H1 (cell line): ENCODE measurements around the gene KIAA0513. TPM values are rescaled to one million over a fixed set of nuclear protein-coding genes. Genes with fewer than 3 reads are reported as not detected.

ENCODE experiments used
- CTCF ChIA-PET: fragments of 300-600 bp; sonication (Branson Sonifier 250); formaldehyde crosslinking; loops from one replicate; lab custom pipeline; 2021; ENCODE audit not compliant: partially characterized antibody; lab: Charles Lee
- POLR2A ChIA-PET: fragments of 300-600 bp; sonication (Branson Sonifier 250); formaldehyde crosslinking; loops from one replicate; lab custom pipeline; 2021; ENCODE audit warnings: inconsistent platforms; ENCODE audit not compliant: partially characterized antibody; lab: Charles Lee
- DNase-seq, 2 experiments: peaks; one replicate each; pipeline versions ENCODE4 v3.0.0 to v3.0.0-alpha.2; 2010 to 2022; ENCODE audit warnings: low spot score in 2 of 2, low read depth in 1 of 2, mixed read lengths in 1 of 2
- FAIRE-seq: peaks from 2 replicates; lab custom pipeline; 2011; peaks lifted over from hg19 to GRCh38; lab: Jason Lieb, UNC
- H2AFZ ChIP-seq: 2 replicates; pipeline ENCODE4 v1.8.1; 2012; ENCODE audit warnings: low read length, inconsistent platforms
- H2AK5ac ChIP-seq: 2 replicates; pipeline ENCODE4 v1.6.1; 2013; ENCODE audit warnings: low read depth, low read length
- H2BK120ac ChIP-seq: replicated peaks from 2 replicates; pipeline ENCODE3; 2013; ENCODE audit warnings: low read depth, low read length, inconsistent platforms
- H2BK12ac ChIP-seq: 2 replicates; pipeline ENCODE4 v1.6.1; 2013; ENCODE audit warnings: low read depth, low read length
- H2BK15ac ChIP-seq: 2 replicates; pipeline ENCODE4 v1.6.1; 2013; ENCODE audit warnings: low read length
- H2BK20ac ChIP-seq: 2 replicates; pipeline ENCODE4 v1.6.1; 2013; ENCODE audit warnings: low read length
- H2BK5ac ChIP-seq: 2 replicates; pipeline ENCODE4 v1.6.1; 2013; ENCODE audit warnings: low read depth, low read length
- H3K14ac ChIP-seq: 2 replicates; pipeline ENCODE4 v1.6.1; 2013; ENCODE audit warnings: inconsistent platforms; ENCODE audit not compliant: insufficient read length
- H3K18ac ChIP-seq: 2 replicates; pipeline ENCODE4 v1.6.1; 2013; ENCODE audit warnings: low read length; ENCODE audit errors: extremely low read depth
- H3K23ac ChIP-seq: 2 replicates; pipeline ENCODE4 v1.6.1; 2013; ENCODE audit warnings: inconsistent platforms; ENCODE audit not compliant: insufficient read length
- H3K23me2 ChIP-seq: 2 replicates; pipeline ENCODE4 v1.6.1; 2013; ENCODE audit warnings: low read depth, low read length
- H3K27ac ChIP-seq: 2 replicates; pipeline ENCODE4 v1.6.1; 2011; ENCODE audit warnings: low read depth, low read length, inconsistent platforms
- H3K27me3 ChIP-seq, 4 experiments: replicated peaks in 1 of 4; 1 replicate in 1 of 4; 2 replicates in 3 of 4; pipeline versions ENCODE4 v1.6.1 to v1.8.1; 2011 to 2013; ENCODE audit warnings: low read length in 3 of 4, mild to moderate bottlenecking in 3 of 4, inconsistent platforms in 2 of 4, mixed read lengths in 2 of 4, moderate library complexity in 1 of 4; ENCODE audit not compliant: control insufficient read depth in 3 of 4, insufficient read depth in 3 of 4; ENCODE audit errors: extremely low read depth in 1 of 4
- H3K36me3 ChIP-seq, 4 experiments: 2 replicates each; pipeline versions ENCODE4 v1.6.1 to v1.8.1; 2011 to 2013; ENCODE audit warnings: mild to moderate bottlenecking in 4 of 4, low read length in 3 of 4, moderate library complexity in 2 of 4, control low read depth in 1 of 4, inconsistent platforms in 1 of 4; ENCODE audit not compliant: insufficient read depth in 4 of 4, control insufficient read depth in 2 of 4
- H3K4ac ChIP-seq: replicated peaks from 2 replicates; pipeline ENCODE3; 2013; ENCODE audit warnings: low read length, low read depth, mixed read lengths, inconsistent platforms; ENCODE audit not compliant: insufficient read length
- H3K4me1 ChIP-seq, 4 experiments: replicated peaks in 1 of 4; 1 replicate in 1 of 4; 2 replicates in 3 of 4; pipeline versions ENCODE4 v1.6.1 to v1.8.1; 2011 to 2013; ENCODE audit warnings: low read length in 3 of 4, inconsistent platforms in 2 of 4, mixed read lengths in 1 of 4; ENCODE audit not compliant: insufficient read depth in 4 of 4, control insufficient read depth in 3 of 4
- H3K4me2 ChIP-seq, 2 experiments: 2 replicates each; pipeline versions ENCODE4 v1.6.1 to v1.8.1; 2011 to 2013; ENCODE audit warnings: low read depth in 2 of 2, low read length in 2 of 2, control low read depth in 1 of 2, inconsistent platforms in 1 of 2, mild to moderate bottlenecking in 1 of 2; ENCODE audit not compliant: insufficient read depth in 1 of 2
- H3K4me3 ChIP-seq, 4 experiments: fragments of 200-600, 300-600 bp in 1 of 4; sonication (generic), shearing (Covaris generic), sonication (Bioruptor Twin) in 1 of 4; 2 replicates each; pipeline versions ENCODE4 v1.5.1 to v1.8.1; 2011 to 2016; ENCODE audit warnings: low read length in 4 of 4, low read depth in 3 of 4, control low read depth in 2 of 4, inconsistent platforms in 2 of 4, mild to moderate bottlenecking in 2 of 4, mixed read lengths in 1 of 4, moderate library complexity in 1 of 4; ENCODE audit not compliant: insufficient read depth in 2 of 4; ENCODE audit errors: extremely low read depth in 1 of 4
- H3K56ac ChIP-seq: replicated peaks from 2 replicates; pipeline ENCODE3; 2013; ENCODE audit warnings: low read depth, mild to moderate bottlenecking, mixed read lengths, low read length, inconsistent platforms; ENCODE audit not compliant: insufficient read length
- H3K79me1 ChIP-seq: 2 replicates; pipeline ENCODE4 v1.6.1; 2013; ENCODE audit warnings: low read depth, low read length, control low read depth
- H3K79me2 ChIP-seq, 2 experiments: 2 replicates each; pipeline versions ENCODE4 v1.6.1 to v1.8.1; 2012 to 2013; ENCODE audit warnings: low read length in 2 of 2, mild to moderate bottlenecking in 2 of 2, inconsistent platforms in 1 of 2; ENCODE audit not compliant: insufficient read depth in 2 of 2, control insufficient read depth in 1 of 2
- H3K9ac ChIP-seq, 4 experiments: replicated peaks in 1 of 4; 1 replicate in 1 of 4; 2 replicates in 3 of 4; pipeline versions ENCODE4 v1.6.1 to v1.8.1; 2011 to 2013; ENCODE audit warnings: low read depth in 3 of 4, low read length in 3 of 4, control low read depth in 2 of 4, mild to moderate bottlenecking in 2 of 4, moderate library complexity in 2 of 4, inconsistent platforms in 1 of 4; ENCODE audit errors: extremely low read depth in 1 of 4
- H3K9me3 ChIP-seq, 2 experiments: 2 replicates each; pipeline versions ENCODE4 v1.6.1 to v1.8.1; 2012 to 2013; ENCODE audit warnings: mild to moderate bottlenecking in 2 of 2, moderate library complexity in 2 of 2, control low read depth in 1 of 2, inconsistent platforms in 1 of 2, low read depth in 1 of 2, low read length in 1 of 2, mixed read lengths in 1 of 2; ENCODE audit not compliant: insufficient read depth in 2 of 2
- H4K20me1 ChIP-seq, 2 experiments: replicated peaks in 1 of 2; 2 replicates each; pipeline versions ENCODE3 to v1.8.1; 2011 to 2013; ENCODE audit warnings: inconsistent platforms in 2 of 2, low read length in 2 of 2, mild to moderate bottlenecking in 1 of 2; ENCODE audit not compliant: insufficient read depth in 2 of 2, control insufficient read depth in 1 of 2
- H4K5ac ChIP-seq: 2 replicates; pipeline ENCODE4 v1.6.1; 2013; ENCODE audit warnings: low read length, low read depth, mixed read lengths, inconsistent platforms; ENCODE audit not compliant: insufficient read length
- H4K8ac ChIP-seq: 2 replicates; pipeline ENCODE4 v1.8.0; 2013; ENCODE audit warnings: mild to moderate bottlenecking, moderate library complexity, low read length, inconsistent platforms; ENCODE audit not compliant: insufficient read depth; ENCODE audit errors: extremely low read depth
- H4K91ac ChIP-seq: replicated peaks from 2 replicates; pipeline ENCODE3; 2013; ENCODE audit warnings: low read length, mixed read lengths, inconsistent platforms; ENCODE audit not compliant: insufficient read length
- FOSL1 ChIP-seq: IDR thresholded peaks from 2 replicates; pipeline ENCODE4 v1.6.1; 2011; ENCODE audit warnings: mild to moderate bottlenecking, low read depth, low read length, moderate library complexity; ENCODE audit not compliant: insufficient read depth
- HDAC6 ChIP-seq: IDR thresholded peaks from one replicate; pipeline ENCODE4 v1.7.1; 2012; ENCODE audit warnings: low read depth, mild to moderate bottlenecking, inconsistent platforms, low read length, moderate library complexity
- KDM4A ChIP-seq: IDR thresholded peaks from one replicate; pipeline ENCODE4 v1.7.1; 2012; ENCODE audit warnings: low read depth, mild to moderate bottlenecking, moderate library complexity, low read length, inconsistent platforms; ENCODE audit not compliant: severe bottlenecking
- KDM5A ChIP-seq: fragments of 200-600 bp; IDR thresholded peaks from 2 replicates; pipeline ENCODE4 v1.7.1; 2012; ENCODE audit warnings: mild to moderate bottlenecking, low read length, inconsistent platforms, mixed read lengths
- NANOG ChIP-seq: IDR thresholded peaks from 2 replicates; pipeline ENCODE4 v1.6.1; 2011; ENCODE audit warnings: low read length, low read depth, mild to moderate bottlenecking, inconsistent platforms; ENCODE audit not compliant: insufficient read depth, poor library complexity, severe bottlenecking
- RAD21 ChIP-seq, 2 experiments: IDR thresholded peaks in 1 of 2; conservative IDR thresholded peaks in 1 of 2; 2 replicates each; pipeline ENCODE4 v1.6.1; 2011; ENCODE audit warnings: low read depth in 2 of 2, low read length in 2 of 2, improper control_type of control experiment in 1 of 2, inconsistent platforms in 1 of 2, mild to moderate bottlenecking in 1 of 2, moderate library complexity in 1 of 2
- RFX5 ChIP-seq: IDR thresholded peaks from 2 replicates; pipeline ENCODE4 v1.6.1; 2011; ENCODE audit warnings: low read depth, low read length, improper control_type of control experiment, borderline replicate concordance
- SIN3A ChIP-seq, 2 experiments: IDR thresholded peaks in 1 of 2; conservative IDR thresholded peaks in 1 of 2; 2 replicates each; pipeline ENCODE4 v1.6.1; 2011 to 2012; ENCODE audit warnings: low read length in 2 of 2, improper control_type of control experiment in 1 of 2, low read depth in 1 of 2, mild to moderate bottlenecking in 1 of 2
- SP1 ChIP-seq: IDR thresholded peaks from 2 replicates; pipeline ENCODE4 v1.6.1; 2011; ENCODE audit warnings: low read depth, low read length
- SP2 ChIP-seq: IDR thresholded peaks from 2 replicates; pipeline ENCODE4 v1.6.1; 2012; ENCODE audit warnings: mild to moderate bottlenecking, low read length, inconsistent platforms
- TAF7 ChIP-seq: optimal IDR thresholded peaks from 2 replicates; pipeline ENCODE3; 2011; ENCODE audit warnings: low read depth, mild to moderate bottlenecking, inconsistent platforms, low read length, moderate library complexity, borderline replicate concordance
- WGBS, 2 experiments: shearing (Covaris generic) in 1 of 2; methylation state at CpG; one replicate each; pipeline versions ENCODE4 v1.1.6 to v1.1.7; 2013 to 2015; ENCODE audit warnings: low lambda C conversion rate in 2 of 2, mixed read lengths in 2 of 2, inconsistent platforms in 1 of 2, low coverage in 1 of 2, missing lambda C conversion rate in 1 of 2; ENCODE audit not compliant: insufficient replicate concordance in 2 of 2, insufficient coverage in 1 of 2, insufficient read length in 1 of 2; ENCODE audit errors: extremely low coverage in 1 of 2, missing lambda C conversion rate in 1 of 2; 5-methylcytosine and 5-hydroxymethylcytosine counted together
- polyA plus RNA-seq, 7 experiments: library from polyadenylated mRNA; depleted of rRNA in 3 of 7; stranded (reverse) in 5 of 7; unstranded in 2 of 7; fragments of >200 nt in 5 of 7; fragments of 200-250 nt in 2 of 7; gene quantifications; 1 replicate in 5 of 7; 2 replicates in 1 of 7; 4 replicates in 1 of 7; pipeline versions ENCODE4 v1.2.1 to v1.2.3, GENCODE V29; 2011 to 2013; ENCODE audit warnings: missing spikeins in 2 of 7, mixed read lengths in 2 of 7
- total RNA-seq: library from RNA; stranded (reverse); fragmentation: NEBNext Ultra II Directional; extraction: Animal tissue kit (Norgen Biotek cat#: 25700); gene quantifications from 2 replicates; pipeline ENCODE4 v1.2.1, GENCODE V29; 2021

The KIAA0513 gene
- total and polyA plus RNA-seq, 2 of the 8 experiments (the other 6 are each of a cell fraction or from before 2014, with no cell fraction given): 2.1 to 6.1 TPM

DNA sequence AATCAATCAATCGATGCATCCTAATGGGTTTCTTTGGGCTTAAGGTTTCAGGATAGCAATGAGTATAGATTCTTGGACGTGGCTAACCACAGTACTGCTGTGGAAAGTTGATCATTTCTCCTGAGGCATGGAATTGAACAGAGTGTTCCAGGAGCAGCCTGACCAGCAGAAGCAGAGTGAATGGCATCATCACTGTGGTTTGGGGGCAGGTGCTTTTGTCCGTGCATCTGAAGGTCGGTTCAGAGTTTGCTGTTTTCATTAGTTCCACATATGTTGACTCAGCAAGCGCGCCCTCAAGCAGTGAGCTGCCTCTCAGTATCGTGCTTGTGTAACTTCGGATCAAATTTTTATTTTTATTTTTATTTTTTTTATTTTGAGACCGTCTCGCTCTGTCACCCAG, 24.9 kb downstream of the KIAA0513 start:
- FAIRE-seq (no peak), DNase-seq (no peak)
- H2BK12ac ChIP-seq: no peak overlapping the region
- ChIA-PET CTCF (interaction anchor here (1.0 to 1.2 kb wide), 2 partner anchors 23 to 82 kb away, joined by 3 to 4 read pairs; no protein-coding TSS in a partner anchor), POLR2A (no interaction called here)
- H3K9ac ChIP-seq: no peak overlapping the region
- H4K5ac ChIP-seq: no peak overlapping the region
- H2BK120ac ChIP-seq: no peak overlapping the region
- no peak overlapping the region for H4K91ac ChIP-seq
- no peaks in the 10 kb centered on the region for H3K79me2 ChIP-seq
- H3K23me2 ChIP-seq: no peaks in the 10 kb centered on the region
- no peak overlapping the region for H4K8ac ChIP-seq
- no peak overlapping the region for H3K56ac ChIP-seq
- no peak overlapping the region for H2BK15ac ChIP-seq
- no peaks in the 10 kb centered on the region for H3K36me3 ChIP-seq
- no peak overlapping the region for H3K4me2 ChIP-seq
- no peak overlapping the region for H2BK5ac ChIP-seq
- no peak overlapping the region for H3K4me3 ChIP-seq
- H3K27ac ChIP-seq: no peak overlapping the region
- peaks cover 0 to 6% (median 4%) of the 10 kb centered on the region in 4 experiments; a peak in 4 of 7 replicates for H3K4me1 ChIP-seq
- H3K23ac ChIP-seq: no peak overlapping the region
- no peaks in the 10 kb centered on the region for H3K9me3 ChIP-seq
- no peak for TF ChIP-seq SIN3A (conservative IDR thresholded peaks at IDR 0.05 in 1 of 2, IDR thresholded peaks at IDR 0.05 in 1 of 2; ENCODE audit: low read depth in 1 of 2, low read length in 2 of 2)
- TF ChIP-seq KDM4A: no peak
- no peak for TF ChIP-seq SP2
- no peak for TF ChIP-seq NANOG
- TF ChIP-seq HDAC6: no peak
- TF ChIP-seq KDM5A: no peak
- TF ChIP-seq TAF7: no peak
- no peak for TF ChIP-seq SP1
- no peak for TF ChIP-seq RFX5
- no peak for TF ChIP-seq RAD21 (IDR thresholded peaks at IDR 0.05 in 1 of 2, conservative IDR thresholded peaks at IDR 0.05 in 1 of 2; ENCODE audit: low read depth in 2 of 2, low read length in 2 of 2)
- TF ChIP-seq FOSL1: no peak
- H3K18ac ChIP-seq: no peak overlapping the region
- no peaks in the 10 kb centered on the region for H3K27me3 ChIP-seq
- H4K20me1 ChIP-seq: peaks cover 0 to 2% of the 10 kb centered on the region in 2 experiments
- WGBS, 2 experiments: 91% methylated on average over 10 of the region's 10 CpGs; no CpG with 5 or more reads in 1 of the 2 experiments
- H3K79me1 ChIP-seq: no peaks in the 10 kb centered on the region
- H2BK20ac ChIP-seq: no peak overlapping the region
- no peak overlapping the region for H2AK5ac ChIP-seq
- no peak overlapping the region for H3K4ac ChIP-seq
- no peak overlapping the region for H3K14ac ChIP-seq
- no peak overlapping the region for H2AFZ ChIP-seq
